IMR-90 (cell line): ENCODE measurements around the gene RAVER1. TPM values are rescaled to one million over a fixed set of nuclear protein-coding genes. Genes with fewer than 3 reads are reported as not detected.

ENCODE experiments used
- ATAC-seq: fragments of 200-7000 bp; cut with Tn5 transposase; 2 replicates; pipeline ENCODE4 v1.9.1; 2020; ENCODE audit warnings: low read depth, mild to moderate bottlenecking, moderate library complexity
- BruUV-seq: library from RNA; stranded (reverse); fragments of 400-500 nt; replicated peaks from 2 replicates; lab custom pipeline; 2021; lab: Mats Ljungman, UMichigan
- CTCF ChIA-PET: fragments of 300-600 bp; formaldehyde crosslinking; extraction: SDS; loops from one replicate; lab custom pipeline; 2021; ENCODE audit warnings: antibody characterized with exemption; lab: Yijun Ruan, JAX
- POLR2A ChIA-PET: fragments of 300-600 bp; sonication (Branson Sonifier 250); formaldehyde crosslinking; loops from one replicate; lab custom pipeline; 2022; ENCODE audit warnings: antibody characterized with exemption; ENCODE audit not compliant: unreplicated experiment; lab: Charles Lee
- DNase-seq: peaks from one replicate; pipeline ENCODE4 v3.0.0; 2013
- H2AFZ ChIP-seq: replicated peaks from 2 replicates; pipeline ENCODE3; 2013; ENCODE audit warnings: low read length, mild to moderate bottlenecking; ENCODE audit not compliant: poor library complexity
- H2AK5ac ChIP-seq: 2 replicates; pipeline ENCODE4 v1.6.1; 2013; ENCODE audit warnings: low read depth, low read length, inconsistent platforms
- H2AK9ac ChIP-seq: replicated peaks from 2 replicates; pipeline ENCODE3; 2013; ENCODE audit warnings: mild to moderate bottlenecking, low read depth, low read length, moderate library complexity; ENCODE audit not compliant: poor library complexity
- H2BK120ac ChIP-seq: 2 replicates; pipeline ENCODE4 v1.6.1; 2013; ENCODE audit warnings: low read depth, low read length, inconsistent platforms
- H2BK15ac ChIP-seq: 3 replicates; pipeline ENCODE4 v1.6.1; 2013; ENCODE audit warnings: low read depth, low read length, inconsistent platforms
- H2BK20ac ChIP-seq: 2 replicates; pipeline ENCODE4 v1.6.1; 2013; ENCODE audit warnings: low read depth, mild to moderate bottlenecking, inconsistent platforms, low read length, moderate library complexity
- H2BK5ac ChIP-seq: 2 replicates; pipeline ENCODE4 v1.6.1; 2013; ENCODE audit warnings: mild to moderate bottlenecking, low read depth, low read length, inconsistent platforms; ENCODE audit not compliant: poor library complexity, severe bottlenecking
- H3K14ac ChIP-seq: replicated peaks from 2 replicates; pipeline ENCODE4 v1.6.1; 2013; ENCODE audit warnings: low read depth, low read length, inconsistent platforms
- H3K18ac ChIP-seq: 2 replicates; pipeline ENCODE4 v1.6.1; 2013; ENCODE audit warnings: low read depth, low read length, control low read depth
- H3K23ac ChIP-seq: 2 replicates; pipeline ENCODE4 v1.6.1; 2013; ENCODE audit warnings: low read depth, low read length, inconsistent platforms
- H3K27ac ChIP-seq: 2 replicates; pipeline ENCODE4 v1.5.1; 2013; ENCODE audit warnings: mild to moderate bottlenecking, control low read depth, low read length; ENCODE audit not compliant: insufficient read depth
- H3K27me3 ChIP-seq: 2 replicates; pipeline ENCODE4 v1.6.1; 2013; ENCODE audit warnings: low read length; ENCODE audit not compliant: control insufficient read depth, insufficient read depth
- H3K36me3 ChIP-seq: 2 replicates; pipeline ENCODE4 v1.6.1; 2013; ENCODE audit warnings: low read length, mixed read lengths; ENCODE audit not compliant: control insufficient read depth, insufficient read depth
- H3K4ac ChIP-seq: 2 replicates; pipeline ENCODE4 v1.6.1; 2013; ENCODE audit warnings: low read depth, low read length, inconsistent platforms
- H3K4me1 ChIP-seq: 2 replicates; pipeline ENCODE4 v1.6.1; 2013; ENCODE audit warnings: low read length, mixed read lengths; ENCODE audit not compliant: control insufficient read depth, insufficient read depth
- H3K4me2 ChIP-seq: 2 replicates; pipeline ENCODE4 v1.6.1; 2013; ENCODE audit warnings: low read depth, mild to moderate bottlenecking, control low read depth, low read length, moderate library complexity
- H3K4me3 ChIP-seq: 2 replicates; pipeline ENCODE4 v1.5.1; 2013; ENCODE audit warnings: low read depth, mild to moderate bottlenecking, control low read depth, low read length, moderate library complexity; ENCODE audit not compliant: insufficient read depth
- H3K56ac ChIP-seq: 2 replicates; pipeline ENCODE4 v1.6.1; 2013; ENCODE audit warnings: low read length, inconsistent platforms; ENCODE audit not compliant: insufficient read depth; ENCODE audit errors: extremely low read depth
- H3K79me1 ChIP-seq, 2 experiments: 2 replicates each; pipeline ENCODE4 v1.6.1; 2013; ENCODE audit warnings: low read length in 2 of 2, inconsistent platforms in 1 of 2, low read depth in 1 of 2
- H3K9ac ChIP-seq: 2 replicates; pipeline ENCODE4 v1.6.1; 2013; ENCODE audit warnings: low read depth, low read length, control low read depth
- H3K9me1 ChIP-seq: 2 replicates; pipeline ENCODE4 v1.6.1; 2013; ENCODE audit warnings: low read length, inconsistent platforms; ENCODE audit not compliant: insufficient read depth
- H3K9me3 ChIP-seq: 2 replicates; pipeline ENCODE4 v1.6.1; 2013; ENCODE audit warnings: low read length; ENCODE audit not compliant: control insufficient read depth, insufficient read depth
- H4K20me1 ChIP-seq: 2 replicates; pipeline ENCODE4 v1.6.1; 2013; ENCODE audit warnings: low read length, inconsistent platforms; ENCODE audit not compliant: insufficient read depth
- H4K5ac ChIP-seq: 2 replicates; pipeline ENCODE4 v1.6.1; 2013; ENCODE audit warnings: mild to moderate bottlenecking, low read depth, low read length, control low read depth
- H4K8ac ChIP-seq, 2 experiments: 2 replicates each; pipeline ENCODE4 v1.6.1; 2013; ENCODE audit warnings: low read depth in 2 of 2, low read length in 2 of 2, control low read depth in 1 of 2, inconsistent platforms in 1 of 2
- H4K91ac ChIP-seq: 2 replicates; pipeline ENCODE4 v1.6.1; 2013; ENCODE audit warnings: low read depth, low read length, inconsistent platforms; ENCODE audit not compliant: insufficient read depth
- BHLHE40 ChIP-seq: fragments of 150-350 bp; IDR thresholded peaks from 2 replicates; pipeline ENCODE4 v1.6.1; 2016; ENCODE audit warnings: mild to moderate bottlenecking, low read depth, low read length
- CEBPB ChIP-seq: IDR thresholded peaks from 2 replicates; pipeline ENCODE4 v1.6.1; 2012; ENCODE audit warnings: low read depth, low read length, improper control_type of control experiment
- CHD1 ChIP-seq: IDR thresholded peaks from 2 replicates; pipeline ENCODE4 v1.6.1; 2012; ENCODE audit warnings: low read depth, low read length, improper control_type of control experiment
- MAFK ChIP-seq: IDR thresholded peaks from 2 replicates; pipeline ENCODE4 v1.6.1; 2012; ENCODE audit warnings: low read depth, low read length, improper control_type of control experiment
- MAZ ChIP-seq: IDR thresholded peaks from 2 replicates; pipeline ENCODE4 v1.6.1; 2012; ENCODE audit warnings: low read depth, mild to moderate bottlenecking, low read length, improper control_type of control experiment, moderate library complexity, borderline replicate concordance
- MXI1 ChIP-seq: IDR thresholded peaks from 2 replicates; pipeline ENCODE4 v1.6.1; 2012; ENCODE audit warnings: low read depth, mild to moderate bottlenecking, low read length, moderate library complexity, borderline replicate concordance
- NFE2L2 ChIP-seq: fragments of 150-350 bp; IDR thresholded peaks from 2 replicates; pipeline ENCODE4 v1.6.1; 2016; ENCODE audit warnings: low read depth, mild to moderate bottlenecking, low read length
- POLR2A ChIP-seq: IDR thresholded peaks from 2 replicates; pipeline ENCODE4 v1.6.1; 2012; ENCODE audit warnings: mild to moderate bottlenecking, low read depth, low read length
- RAD21 ChIP-seq: IDR thresholded peaks from 2 replicates; pipeline ENCODE4 v1.6.1; 2012; ENCODE audit warnings: low read length, improper control_type of control experiment
- RCOR1 ChIP-seq: IDR thresholded peaks from 2 replicates; pipeline ENCODE4 v1.6.1; 2012; ENCODE audit warnings: mild to moderate bottlenecking, low read length, improper control_type of control experiment; ENCODE audit not compliant: insufficient replicate concordance
- SMC3 ChIP-seq: fragments of 150-350 bp; IDR thresholded peaks from 2 replicates; pipeline ENCODE4 v1.6.1; 2016; ENCODE audit warnings: low read depth, mild to moderate bottlenecking, antibody characterized with exemption, low read length, moderate library complexity
- WGBS, 2 experiments: methylation state at CpG; one replicate each; pipeline versions ENCODE4 v1.1.5 to v1.1.7; 2013; ENCODE audit warnings: missing lambda C conversion rate in 2 of 2; ENCODE audit not compliant: insufficient read length in 1 of 2; ENCODE audit errors: extremely low coverage in 2 of 2; 5-methylcytosine and 5-hydroxymethylcytosine counted together
- dilution Hi-C: fragments of 300-500 bp; cut with HindIII; formaldehyde crosslinking; loops from one replicate; pipeline ENCODE4 v1.14.3; 2018; ENCODE audit warnings: low sequenced_read_pairs; ENCODE audit not compliant: unreplicated experiment
- in situ Hi-C: fragments of 300-500 bp; cut with MboI; formaldehyde crosslinking; loops from 3 replicates; pipeline ENCODE4 v1.14.3; 2019; ENCODE audit warnings: low sequenced_read_pairs, inconsistent platforms, mixed read lengths
- intact Hi-C: fragments of 100-400 bp; cut with micrococcal nuclease; formaldehyde crosslinking; loops from 2 replicates; pipeline ENCODE4 v1.10.0; 2022
- polyA plus RNA-seq, 3 experiments: library from polyadenylated mRNA; depleted of rRNA; stranded (reverse); fragments of >200 nt; gene quantifications; 2 replicates each; pipeline ENCODE4 v1.2.3, GENCODE V29; 2012; ENCODE audit warnings: low replicate concordance in 1 of 3
- total RNA-seq: library from RNA; depleted of rRNA; stranded (reverse); fragments of >200 nt; gene quantifications from 2 replicates; pipeline ENCODE4 v1.2.3, GENCODE V29; 2012
- TF ChIP-seq, protein P1 (sequence below): fragments of 150-350 bp; IDR thresholded peaks from 2 replicates; pipeline ENCODE4 v1.6.1; 2017; ENCODE audit warnings: mild to moderate bottlenecking, antibody characterized with exemption, low read length, low read depth
- TF ChIP-seq, protein P2 (sequence below): fragments of 150-350 bp; IDR thresholded peaks from 2 replicates; pipeline ENCODE4 v1.6.1; 2016; ENCODE audit warnings: low read depth, mild to moderate bottlenecking, low read length, moderate library complexity, borderline replicate concordance
- TF ChIP-seq, protein P3 (sequence below): conservative IDR thresholded peaks from 2 replicates; pipeline ENCODE4 v1.5.1; 2012; ENCODE audit warnings: mild to moderate bottlenecking, low read depth, low read length, improper control_type of control experiment

The RAVER1 gene
- total and polyA plus RNA-seq, 2 of the 4 experiments (the other 2 are of a cell fraction): 2.7 to 18.1 TPM

DNA sequence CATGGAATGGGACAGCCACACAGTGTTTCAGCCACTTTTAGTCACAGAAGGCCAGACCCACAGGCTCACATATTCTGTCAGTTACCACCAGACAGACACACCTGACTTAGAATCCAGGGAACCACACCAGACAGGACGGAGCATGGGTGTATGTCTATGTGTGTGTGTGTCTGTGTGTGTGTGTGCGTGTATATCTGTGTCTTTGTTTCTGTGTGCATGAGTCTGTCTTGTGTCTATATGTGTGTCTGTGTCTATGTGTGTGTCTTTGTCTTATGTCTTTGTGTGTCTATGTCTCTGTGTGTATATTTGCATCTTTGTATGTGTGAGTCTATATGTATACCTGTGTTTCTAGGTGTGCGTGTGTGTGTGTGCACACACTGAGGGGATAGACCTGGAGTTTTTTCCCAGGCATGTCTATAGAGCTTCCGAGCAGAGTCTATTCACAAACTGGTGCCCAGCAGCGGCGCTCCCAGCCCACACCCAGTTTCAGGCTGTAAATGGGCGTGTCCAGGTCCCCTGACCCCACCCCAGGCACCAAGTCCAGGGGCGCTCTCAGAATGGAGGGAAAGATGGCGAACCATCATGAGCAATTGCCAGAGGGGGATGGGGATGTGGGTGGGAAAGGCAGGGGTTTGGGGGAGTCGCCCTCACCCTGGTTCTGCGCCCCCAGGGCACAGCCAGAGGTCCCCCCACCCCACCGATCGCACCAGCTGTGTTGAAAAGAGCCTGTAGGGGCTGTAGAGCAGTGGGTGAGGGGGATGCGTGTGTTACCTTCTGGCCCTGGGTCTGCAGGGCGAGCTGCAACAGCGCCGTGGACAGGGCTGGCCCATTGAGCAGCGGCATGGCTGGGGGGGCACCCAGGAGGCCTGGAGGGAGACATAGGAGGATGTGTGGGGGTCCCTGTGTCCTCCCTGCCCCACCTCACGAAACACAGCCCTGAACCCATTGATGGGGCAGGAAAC is 11.2 kb downstream of the RAVER1 start:
- 90% methylated on average over 2 of the region's 19 CpGs; no CpG with 5 or more reads in 1 of the 2 experiments for whole genome bisulfite sequencing, 2 experiments
- H3K4me3 ChIP-seq: no peak overlapping the region
- no peak overlapping the region for H3K18ac ChIP-seq
- no peaks in the 10 kb centered on the region for H3K9me1 ChIP-seq
- peaks cover 9 to 14% of the 10 kb centered on the region in 2 experiments; a peak in 3 of 4 replicates for H3K79me1 ChIP-seq
- H3K4me1 ChIP-seq: no peaks in the 10 kb centered on the region
- BruUV-seq: no TSS peak
- no peak overlapping the region for H2AK9ac ChIP-seq
- no peak overlapping the region for H3K4me2 ChIP-seq
- no peak overlapping the region for H2BK15ac ChIP-seq
- in situ Hi-C loops (no loop called here), intact Hi-C loops (no loop called here), dilution Hi-C loops (no loop called here)
- H4K20me1 ChIP-seq: peaks cover 9% of the 10 kb centered on the region; the same call in 1 of the 2 replicates
- no peak overlapping the region for H2BK20ac ChIP-seq
- H3K36me3 ChIP-seq: peaks cover 75% of the 10 kb centered on the region
- H2BK120ac ChIP-seq: no peak overlapping the region
- H3K9me3 ChIP-seq: no peaks in the 10 kb centered on the region
- H3K4ac ChIP-seq: no peak overlapping the region
- no peak overlapping the region for H3K56ac ChIP-seq
- ATAC-seq (no peak), DNase-seq (no peak)
- no peak overlapping the region for H3K14ac ChIP-seq
- no peak overlapping the region for H3K23ac ChIP-seq
- H4K8ac ChIP-seq: no peak overlapping the region
- H3K9ac ChIP-seq: no peak overlapping the region
- CTCF ChIA-PET: no interaction called here
- POLR2A ChIA-PET: no interaction called here
- no peak overlapping the region for H2AFZ ChIP-seq
- H4K91ac ChIP-seq: no peak overlapping the region
- no peak overlapping the region for H2BK5ac ChIP-seq
- H4K5ac ChIP-seq: no peak overlapping the region
- H3K27me3 ChIP-seq: no peaks in the 10 kb centered on the region
- H2AK5ac ChIP-seq: no peak overlapping the region
- no peak overlapping the region for H3K27ac ChIP-seq
- no peak for TF ChIP-seq MAZ
- TF ChIP-seq, protein P1, sequence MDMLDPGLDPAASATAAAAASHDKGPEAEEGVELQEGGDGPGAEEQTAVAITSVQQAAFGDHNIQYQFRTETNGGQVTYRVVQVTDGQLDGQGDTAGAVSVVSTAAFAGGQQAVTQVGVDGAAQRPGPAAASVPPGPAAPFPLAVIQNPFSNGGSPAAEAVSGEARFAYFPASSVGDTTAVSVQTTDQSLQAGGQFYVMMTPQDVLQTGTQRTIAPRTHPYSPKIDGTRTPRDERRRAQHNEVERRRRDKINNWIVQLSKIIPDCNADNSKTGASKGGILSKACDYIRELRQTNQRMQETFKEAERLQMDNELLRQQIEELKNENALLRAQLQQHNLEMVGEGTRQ: no peak
- TF ChIP-seq CHD1: no peak
- TF ChIP-seq, protein P2, sequence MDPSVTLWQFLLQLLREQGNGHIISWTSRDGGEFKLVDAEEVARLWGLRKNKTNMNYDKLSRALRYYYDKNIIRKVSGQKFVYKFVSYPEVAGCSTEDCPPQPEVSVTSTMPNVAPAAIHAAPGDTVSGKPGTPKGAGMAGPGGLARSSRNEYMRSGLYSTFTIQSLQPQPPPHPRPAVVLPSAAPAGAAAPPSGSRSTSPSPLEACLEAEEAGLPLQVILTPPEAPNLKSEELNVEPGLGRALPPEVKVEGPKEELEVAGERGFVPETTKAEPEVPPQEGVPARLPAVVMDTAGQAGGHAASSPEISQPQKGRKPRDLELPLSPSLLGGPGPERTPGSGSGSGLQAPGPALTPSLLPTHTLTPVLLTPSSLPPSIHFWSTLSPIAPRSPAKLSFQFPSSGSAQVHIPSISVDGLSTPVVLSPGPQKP: no peak
- TF ChIP-seq RCOR1: no peak
- no peak for TF ChIP-seq POLR2A
- no peak for TF ChIP-seq SMC3
- no peak for TF ChIP-seq BHLHE40
- TF ChIP-seq RAD21: no peak
- no peak for TF ChIP-seq CEBPB
- no peak for TF ChIP-seq MAFK
- TF ChIP-seq, protein P3, sequence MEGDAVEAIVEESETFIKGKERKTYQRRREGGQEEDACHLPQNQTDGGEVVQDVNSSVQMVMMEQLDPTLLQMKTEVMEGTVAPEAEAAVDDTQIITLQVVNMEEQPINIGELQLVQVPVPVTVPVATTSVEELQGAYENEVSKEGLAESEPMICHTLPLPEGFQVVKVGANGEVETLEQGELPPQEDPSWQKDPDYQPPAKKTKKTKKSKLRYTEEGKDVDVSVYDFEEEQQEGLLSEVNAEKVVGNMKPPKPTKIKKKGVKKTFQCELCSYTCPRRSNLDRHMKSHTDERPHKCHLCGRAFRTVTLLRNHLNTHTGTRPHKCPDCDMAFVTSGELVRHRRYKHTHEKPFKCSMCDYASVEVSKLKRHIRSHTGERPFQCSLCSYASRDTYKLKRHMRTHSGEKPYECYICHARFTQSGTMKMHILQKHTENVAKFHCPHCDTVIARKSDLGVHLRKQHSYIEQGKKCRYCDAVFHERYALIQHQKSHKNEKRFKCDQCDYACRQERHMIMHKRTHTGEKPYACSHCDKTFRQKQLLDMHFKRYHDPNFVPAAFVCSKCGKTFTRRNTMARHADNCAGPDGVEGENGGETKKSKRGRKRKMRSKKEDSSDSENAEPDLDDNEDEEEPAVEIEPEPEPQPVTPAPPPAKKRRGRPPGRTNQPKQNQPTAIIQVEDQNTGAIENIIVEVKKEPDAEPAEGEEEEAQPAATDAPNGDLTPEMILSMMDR: no peak
- no peak for TF ChIP-seq NFE2L2
- no peak for TF ChIP-seq MXI1
